NCI-H187 treated with DMSO at 0.1 percent for 48 hours (cell line): ENCODE data around the gene MRLN.
"Not testable (repeated sequence)": the region's sequence is repeated elsewhere in the genome, so short reads cannot be mapped to it uniquely, and the experiment has no call there.

ENCODE experiments used
- DNase-seq: peaks from one replicate; lab custom pipeline; 2025; lab: John Stamatoyannopoulos, UW

Gene MRLN

GRCh38 chr10:59753267-59753666 is at the start of gene MRLN:
TSS of gene MRLN (minus strand) at chr10:59753455.
- DNase-seq: no peak

GRCh38 chr10:59801171-59801570 is 47.9 kb upstream of the MRLN start:
- DNase-seq: no peak

GRCh38 chr10:59799421-59799820 is 46.2 kb upstream of the MRLN start:
- no peak for DNase-seq

GRCh38 chr10:59793919-59794318 is 40.7 kb upstream of the MRLN start:
- DNase-seq: no peak

GRCh38 chr10:59792812-59793211 is 39.6 kb upstream of the MRLN start:
- DNase-seq: no peak

- no peak for DNase-seq
These were observed 38.3 kb upstream of the MRLN start for GRCh38 chr10:59791601-59792000.

- DNase-seq: not testable (repeated sequence)
These were observed 36.8 kb upstream of the MRLN start for GRCh38 chr10:59790080-59790479.

GRCh38 chr10:59788914-59789313 is 35.7 kb upstream of the MRLN start:
- DNase-seq: not testable (repeated sequence)

GRCh38 chr10:59787032-59787431 is 33.8 kb upstream of the MRLN start:
- not testable (repeated sequence) for DNase-seq

GRCh38 chr10:59785476-59785875 is 32.2 kb upstream of the MRLN start:
- not testable (repeated sequence) for DNase-seq

- no peak for DNase-seq
These were observed 28.3 kb upstream of the MRLN start for GRCh38 chr10:59781511-59781910.

- DNase-seq: no peak
These were observed 26.7 kb upstream of the MRLN start for GRCh38 chr10:59779756-59780533.

GRCh38 chr10:59774451-59774850 is 21.2 kb upstream of the MRLN start:
- no peak for DNase-seq

- no peak for DNase-seq
These were observed 19.8 kb upstream of the MRLN start for GRCh38 chr10:59773088-59773487.

- DNase-seq: no peak
These were observed 18.0 kb upstream of the MRLN start for GRCh38 chr10:59771162-59771807.

GRCh38 chr10:59770689-59771088 is 17.4 kb upstream of the MRLN start:
- DNase-seq: no peak

GRCh38 chr10:59762505-59762904 is 9.2 kb upstream of the MRLN start:
- no peak for DNase-seq

- no peak for DNase-seq
These were observed 4.7 kb upstream of the MRLN start for GRCh38 chr10:59757966-59758365.

GRCh38 chr10:59754951-59755350 is 1.7 kb upstream of the MRLN start:
- no peak for DNase-seq

GRCh38 chr10:59752278-59752940 is 846 bp downstream of the MRLN start:
- DNase-seq: no peak

- DNase-seq: no peak
These were observed 2.9 kb downstream of the MRLN start for GRCh38 chr10:59750155-59750945.

- DNase-seq: no peak
These were observed 4.4 kb downstream of the MRLN start for GRCh38 chr10:59748834-59749233.
